D721Med (cell line): Measurements from ENCODE around the gene SDC1.
A peak's percentile ranks its signal among the peaks of the same experiment; 100 is the strongest.

Experiments
- DNase-seq: peaks from one replicate; pipeline ENCODE4 v3.0.0; 2011; ENCODE audit warnings: low spot score; ENCODE audit not compliant: insufficient read length
- FAIRE-seq: peaks from 2 replicates; lab custom pipeline; 2011; peaks lifted over from hg19 to GRCh38; lab: Jason Lieb, UNC
- CTCF ChIP-seq: IDR thresholded peaks from 2 replicates; pipeline ENCODE4 v1.5.1; 2012; ENCODE audit warnings: mild to moderate bottlenecking, control low read depth; ENCODE audit not compliant: insufficient read depth; ENCODE audit errors: missing control alignments

SDC1 gene

GRCh38 chr2:20225294-20226151 lies 593 bp upstream of the SDC1 start:
- FAIRE-seq (no peak), DNase-seq (no peak)
- TF ChIP-seq CTCF: peak; percentile 49

DNA sequence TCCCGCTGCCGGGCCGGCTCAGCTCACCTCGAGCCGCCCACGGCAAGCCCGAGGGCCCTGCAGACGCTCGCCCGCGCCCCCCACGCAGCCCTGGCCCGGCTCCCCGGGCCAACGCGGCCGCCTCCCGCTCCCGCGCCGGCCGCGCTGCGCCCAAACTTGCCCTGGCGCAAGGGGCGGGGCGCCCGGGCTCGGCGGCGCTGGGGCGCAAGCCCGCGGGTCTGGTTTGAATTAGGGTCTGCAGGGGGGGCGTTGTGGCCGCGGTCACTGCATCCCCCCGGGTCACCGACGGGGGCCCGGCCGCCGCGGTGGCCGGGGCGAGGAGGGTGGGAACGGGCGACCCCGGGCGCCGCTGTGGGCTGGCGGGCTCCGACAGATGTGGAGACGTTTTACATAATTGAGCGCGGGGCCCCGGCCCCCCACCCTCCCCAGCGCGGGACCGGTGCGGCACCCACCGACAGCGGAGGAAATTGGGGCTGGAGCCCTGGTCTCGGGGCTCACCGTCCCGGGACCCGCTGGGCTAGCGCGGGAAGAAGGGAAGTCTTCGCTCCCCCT lies 690 bp downstream of the SDC1 start:
- no peak for DNase-seq
- no peak for FAIRE-seq
- no peak for TF ChIP-seq CTCF

DNA sequence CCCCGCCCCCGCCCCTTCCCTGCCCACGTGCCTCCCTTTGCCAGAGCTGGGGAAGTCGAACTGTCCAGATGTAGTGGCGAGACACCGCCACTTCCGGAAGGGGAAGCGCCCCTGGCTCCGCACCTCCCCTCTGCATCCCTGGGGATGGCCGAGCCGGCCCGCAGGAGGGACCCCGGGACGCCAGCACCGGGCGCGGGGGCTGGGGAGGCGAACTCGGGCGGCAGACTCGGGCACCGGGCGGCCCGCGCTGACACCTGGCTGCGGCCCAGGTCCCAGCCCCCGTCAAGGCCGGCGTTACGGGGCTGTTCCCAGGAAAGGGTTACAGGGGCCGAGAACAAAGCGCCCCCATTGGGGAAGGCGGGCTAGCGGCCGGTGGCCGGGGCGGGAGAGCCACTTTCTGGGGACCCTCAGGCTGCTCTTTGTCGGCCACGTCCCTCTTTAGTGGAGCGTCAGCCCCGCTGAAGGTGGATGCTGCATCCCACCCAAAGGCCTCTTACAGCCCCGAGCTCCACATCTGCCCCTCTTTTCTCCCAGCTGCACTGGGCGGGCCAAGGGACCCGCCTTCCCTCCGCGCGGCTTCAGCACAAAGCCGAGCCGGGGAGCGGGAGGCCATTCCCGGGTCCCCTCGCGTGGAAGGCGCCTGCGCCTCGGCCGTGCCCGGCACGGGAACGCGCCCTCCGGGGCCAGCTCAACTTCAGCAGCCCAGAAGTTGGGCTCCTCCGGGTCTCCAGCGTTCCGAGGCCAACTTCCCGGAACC lies 1.3 kb downstream of the SDC1 start:
- FAIRE-seq: no peak
- DNase-seq: no peak
- TF ChIP-seq CTCF: no peak

GRCh38 chr2:20222769-20223406 lies 2.0 kb downstream of the SDC1 start:
- FAIRE-seq: no peak
- TF ChIP-seq CTCF: no peak
- no peak for DNase-seq

- no peak for FAIRE-seq
- DNase-seq: no peak
- TF ChIP-seq CTCF: no peak
Measured at GRCh38 chr2:20222014-20222768, 2.7 kb downstream of the SDC1 start.

GRCh38 chr2:20221555-20221973 lies 3.4 kb downstream of the SDC1 start:
- no peak for DNase-seq
- TF ChIP-seq CTCF: no peak
- no peak for FAIRE-seq
